ENCODE data around the gene NAALADL2. TPM values are rescaled to one million over a fixed set of nuclear protein-coding genes. Genes with fewer than 3 reads are reported as not detected.

The NAALADL2 gene
- total and polyA plus RNA-seq, 9 of the 15 experiments (the other 6 are each of a cell fraction or from before 2014, with no cell fraction given), result 0.29 to 1.1 (median 0.79) TPM; not detected in 1

DNA sequence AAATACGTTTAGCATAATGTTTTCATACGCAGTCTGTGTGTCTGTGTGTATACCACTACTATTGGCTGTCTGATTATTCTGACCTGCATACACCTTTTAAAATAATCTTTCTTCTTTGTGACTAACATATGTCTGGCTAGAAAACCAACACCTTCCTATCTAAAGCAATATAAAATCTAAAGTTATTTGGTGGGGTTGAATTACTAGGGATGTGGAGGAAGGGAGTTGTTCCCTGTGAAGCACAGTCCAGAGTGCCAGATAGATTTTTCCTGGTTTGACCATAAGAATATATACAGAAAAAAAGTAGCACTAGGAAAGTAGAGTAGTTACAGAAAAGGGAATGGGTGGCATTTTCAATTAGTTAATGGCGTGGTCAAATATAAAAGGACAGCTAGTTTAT is 918.8 kb downstream of the NAALADL2 start:
- in situ Hi-C loops (cut with MboI) (no loop called here), intact Hi-C loops (cut with micrococcal nuclease) (no loop called here)
- Histone ChIP-seq H3K27me3 (ENCODE audit: control insufficient read depth in 2 of 2, insufficient read depth in 2 of 2, low read length in 2 of 2) (no peaks in the 10 kb centered on the region), H3K4me2 (ENCODE audit: insufficient read depth, low read length) (no peak overlapping the region), H3K9me1 (ENCODE audit: control insufficient read depth, insufficient read depth, low read length) (no peaks in the 10 kb centered on the region), H2AFZ (ENCODE audit: low read depth, low read length) (no peak overlapping the region), H3K9me3 (replicated peaks; ENCODE audit: control insufficient read depth, insufficient read depth, low read depth, low read length) (no peaks in the 10 kb centered on the region; the same call in 1 of the 2 replicates), H3K36me3 (ENCODE audit: control insufficient read depth, insufficient read depth, low read length) (no peaks in the 10 kb centered on the region), H3K27ac (ENCODE audit: extremely low read depth, low read depth, low read length) (no peak overlapping the region), H3K4me1 (replicated peaks in 1 of 2; ENCODE audit: control insufficient read depth in 2 of 2, insufficient read depth in 2 of 2, low read length in 2 of 2) (no peaks in the 10 kb centered on the region), H3K9ac (ENCODE audit: insufficient read depth in 1 of 2, low read depth in 2 of 2, low read length in 2 of 2) (no peak overlapping the region), H4K20me1 (replicated peaks; ENCODE audit: control insufficient read depth, insufficient read depth, low read length) (no peaks in the 10 kb centered on the region), H3K4me3 (no peak overlapping the region), H3K79me2 (ENCODE audit: control insufficient read depth, insufficient read depth, low read length) (no peaks in the 10 kb centered on the region)
- TF ChIP-seq SIX5 (IDR thresholded peaks at IDR 0.05; ENCODE audit: borderline replicate concordance in 1 of 2, insufficient read depth in 1 of 2, low read depth in 1 of 2, low read length in 2 of 2), result no peak
- TF ChIP-seq, protein P1, sequence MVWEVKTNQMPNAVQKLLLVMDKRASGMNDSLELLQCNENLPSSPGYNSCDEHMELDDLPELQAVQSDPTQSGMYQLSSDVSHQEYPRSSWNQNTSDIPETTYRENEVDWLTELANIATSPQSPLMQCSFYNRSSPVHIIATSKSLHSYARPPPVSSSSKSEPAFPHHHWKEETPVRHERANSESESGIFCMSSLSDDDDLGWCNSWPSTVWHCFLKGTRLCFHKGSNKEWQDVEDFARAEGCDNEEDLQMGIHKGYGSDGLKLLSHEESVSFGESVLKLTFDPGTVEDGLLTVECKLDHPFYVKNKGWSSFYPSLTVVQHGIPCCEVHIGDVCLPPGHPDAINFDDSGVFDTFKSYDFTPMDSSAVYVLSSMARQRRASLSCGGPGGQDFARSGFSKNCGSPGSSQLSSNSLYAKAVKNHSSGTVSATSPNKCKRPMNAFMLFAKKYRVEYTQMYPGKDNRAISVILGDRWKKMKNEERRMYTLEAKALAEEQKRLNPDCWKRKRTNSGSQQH (CRISPR knock-in tag; IDR thresholded peaks at IDR 0.05), result no peak
- TF ChIP-seq, protein P2, sequence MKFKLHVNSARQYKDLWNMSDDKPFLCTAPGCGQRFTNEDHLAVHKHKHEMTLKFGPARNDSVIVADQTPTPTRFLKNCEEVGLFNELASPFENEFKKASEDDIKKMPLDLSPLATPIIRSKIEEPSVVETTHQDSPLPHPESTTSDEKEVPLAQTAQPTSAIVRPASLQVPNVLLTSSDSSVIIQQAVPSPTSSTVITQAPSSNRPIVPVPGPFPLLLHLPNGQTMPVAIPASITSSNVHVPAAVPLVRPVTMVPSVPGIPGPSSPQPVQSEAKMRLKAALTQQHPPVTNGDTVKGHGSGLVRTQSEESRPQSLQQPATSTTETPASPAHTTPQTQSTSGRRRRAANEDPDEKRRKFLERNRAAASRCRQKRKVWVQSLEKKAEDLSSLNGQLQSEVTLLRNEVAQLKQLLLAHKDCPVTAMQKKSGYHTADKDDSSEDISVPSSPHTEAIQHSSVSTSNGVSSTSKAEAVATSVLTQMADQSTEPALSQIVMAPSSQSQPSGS (CRISPR knock-in tag; IDR thresholded peaks at IDR 0.05), result no peak
- TF ChIP-seq, protein P3, sequence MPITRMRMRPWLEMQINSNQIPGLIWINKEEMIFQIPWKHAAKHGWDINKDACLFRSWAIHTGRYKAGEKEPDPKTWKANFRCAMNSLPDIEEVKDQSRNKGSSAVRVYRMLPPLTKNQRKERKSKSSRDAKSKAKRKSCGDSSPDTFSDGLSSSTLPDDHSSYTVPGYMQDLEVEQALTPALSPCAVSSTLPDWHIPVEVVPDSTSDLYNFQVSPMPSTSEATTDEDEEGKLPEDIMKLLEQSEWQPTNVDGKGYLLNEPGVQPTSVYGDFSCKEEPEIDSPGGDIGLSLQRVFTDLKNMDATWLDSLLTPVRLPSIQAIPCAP (CRISPR knock-in tag; IDR thresholded peaks at IDR 0.05; ENCODE audit: borderline replicate concordance), result no peak
- DNase-seq (ENCODE audit: extremely low read depth in 1 of 4, low spot score in 3 of 4) (no peak), ATAC-seq (no peak), FAIRE-seq (no peak)
- ChIA-PET POLR2A (no interaction called here), CTCF (ENCODE audit: low intra/inter-chr PET ratio) (no interaction called here)
- WGBS (ENCODE audit: insufficient coverage, low coverage, missing lambda C conversion rate), result 2% methylated on average over 3 of the region's 3 CpGs
- BruUV-seq (replicated peaks), result no TSS peak
